Putamen (tissue), 1 donor: ENCODE measurements around the gene LDLRAD4.

Experiments
- DNase-seq: peaks from one replicate; pipeline ENCODE4 v3.0.0-alpha.2; 2016; ENCODE audit warnings: low spot score

The LDLRAD4 gene

GRCh38 chr18:13309031-13309747 lies 90.6 kb downstream of the LDLRAD4 start:
- DNase-seq: no peak

GRCh38 chr18:13309748-13310670 lies 91.4 kb downstream of the LDLRAD4 start:
- no peak for DNase-seq

- DNase-seq: no peak
Observed at GRCh38 chr18:13311193-13311592, 92.6 kb downstream of the LDLRAD4 start.

DNA sequence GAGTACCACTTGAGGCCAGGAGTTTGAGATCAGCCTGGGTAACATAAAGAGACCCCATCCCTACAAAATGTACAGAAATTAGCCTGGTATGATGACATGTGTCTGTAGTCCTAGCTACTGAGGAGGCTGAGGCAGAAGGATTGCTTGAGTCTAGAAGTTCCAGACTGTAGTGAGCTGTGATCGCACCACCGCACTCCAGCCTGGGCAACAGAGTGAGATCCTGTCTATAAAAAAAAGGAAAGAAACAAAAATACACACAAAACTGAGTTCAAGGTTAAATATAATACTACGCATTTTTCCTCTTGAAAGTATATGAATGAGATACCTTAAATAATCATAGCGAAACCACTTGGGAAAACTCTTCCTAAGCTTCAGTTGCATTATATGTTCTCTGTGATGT lies 94.0 kb downstream of the LDLRAD4 start:
- DNase-seq: no peak

DNA sequence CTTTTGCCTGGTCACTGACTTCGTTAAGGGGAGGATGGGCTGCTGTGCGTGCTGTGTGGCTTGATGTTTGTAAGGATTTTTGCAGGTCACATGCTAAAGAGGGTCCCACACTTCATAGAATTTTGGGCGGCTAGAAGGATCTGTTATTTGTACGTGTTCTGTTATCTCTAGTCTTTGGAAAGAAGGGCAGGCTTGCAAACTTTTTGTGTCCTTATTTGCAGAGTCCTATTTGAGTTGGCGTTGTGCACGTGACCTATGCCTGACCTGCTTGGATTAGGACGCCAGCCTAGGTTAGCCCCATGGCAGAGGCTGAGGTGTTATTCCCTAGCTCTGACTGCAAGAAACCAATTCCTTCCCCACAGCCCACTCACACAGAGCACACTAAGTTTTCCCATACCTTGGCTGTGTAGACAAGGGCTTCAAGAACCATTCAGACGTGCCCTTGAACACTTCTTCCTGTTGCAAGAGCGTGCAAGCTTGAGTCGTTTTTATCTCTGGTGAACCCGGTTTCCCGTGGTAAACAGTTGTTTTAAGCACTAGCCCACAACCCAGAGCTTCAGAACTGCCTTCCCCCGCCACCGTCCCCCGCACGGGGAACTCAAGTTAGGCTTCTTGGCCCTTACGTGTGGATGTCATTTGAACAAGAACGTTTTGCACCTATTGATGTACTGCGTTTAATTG lies 94.6 kb downstream of the LDLRAD4 start:
- no peak for DNase-seq

DNA sequence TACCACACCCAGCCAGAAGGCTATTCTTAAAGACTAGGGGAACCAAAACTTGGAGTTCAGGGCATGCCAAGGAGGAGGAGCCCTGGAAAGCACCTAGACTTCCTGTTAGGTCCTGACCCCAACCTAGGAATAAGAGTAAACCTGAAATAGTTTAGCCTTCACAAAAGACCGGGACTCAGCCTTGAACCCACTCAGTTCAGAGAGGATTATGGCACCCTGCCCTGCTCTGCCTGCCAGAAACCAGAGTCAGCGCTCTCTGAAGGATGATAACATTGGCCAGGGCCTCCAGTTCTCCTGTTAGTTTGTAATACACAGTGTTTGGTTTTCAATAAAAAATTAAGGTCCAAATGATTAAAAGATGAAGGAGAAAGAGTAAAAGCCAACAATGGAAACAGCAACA lies 96.4 kb downstream of the LDLRAD4 start:
- no peak for DNase-seq

DNA sequence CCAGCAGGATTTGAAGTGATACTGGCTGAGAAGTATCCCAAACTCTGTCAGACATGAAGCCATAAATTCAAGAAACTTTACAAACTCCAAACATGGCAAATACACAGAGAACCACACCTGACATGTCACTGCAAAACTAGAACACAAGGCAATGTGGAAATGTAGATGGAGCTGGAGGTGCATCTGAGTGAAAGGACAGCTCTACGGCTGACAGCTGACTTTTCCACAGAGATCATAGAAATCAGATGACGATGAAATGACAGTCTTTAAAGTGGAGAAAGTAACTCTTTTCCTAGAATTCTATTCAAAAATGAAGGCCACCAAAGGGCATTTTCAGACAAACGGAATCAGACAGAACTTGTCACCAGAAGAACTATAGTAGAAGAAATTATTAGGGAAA lies 97.5 kb downstream of the LDLRAD4 start:
- DNase-seq: no peak

GRCh38 chr18:13317801-13318200 lies 99.2 kb downstream of the LDLRAD4 start:
- no peak for DNase-seq

DNA sequence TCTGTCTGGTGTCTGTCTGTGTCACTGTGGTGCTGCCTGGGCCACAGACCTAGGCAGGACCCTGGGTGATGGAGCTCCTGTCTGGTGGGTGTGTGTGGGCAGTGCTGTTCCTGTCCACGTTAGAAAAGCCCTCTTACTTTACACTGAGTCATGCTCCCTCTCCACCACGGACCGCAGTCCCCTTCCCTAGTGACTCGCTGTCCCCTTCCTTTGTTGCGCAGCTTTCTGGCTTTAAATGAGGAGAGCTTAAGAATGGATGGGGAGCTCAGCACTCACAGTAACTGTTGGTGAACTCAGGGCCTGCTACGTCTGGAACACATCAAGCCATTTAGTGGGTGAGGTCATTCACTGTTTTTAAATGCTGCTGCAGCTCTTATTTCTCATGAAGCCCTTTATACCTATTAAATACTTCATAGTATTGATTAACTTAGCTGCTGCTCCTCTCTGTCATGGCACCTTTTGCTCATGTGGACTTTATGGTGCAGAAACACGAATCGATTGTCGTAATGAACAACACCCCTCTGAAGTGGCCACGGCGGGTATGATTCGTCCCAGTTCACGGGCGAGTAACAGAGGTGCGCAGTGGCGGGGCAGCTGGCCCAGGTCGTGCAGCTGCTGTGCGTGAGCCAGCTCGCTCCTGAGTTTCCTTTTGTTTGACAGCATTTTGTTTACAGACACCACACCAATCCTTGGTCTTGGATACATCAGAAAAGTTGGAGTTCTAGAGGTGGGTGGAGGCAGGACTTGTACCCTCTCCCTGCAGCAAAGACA lies 100.4 kb downstream of the LDLRAD4 start:
- no peak for DNase-seq

GRCh38 chr18:13319629-13320028 lies 101.1 kb downstream of the LDLRAD4 start:
- no peak for DNase-seq

DNA sequence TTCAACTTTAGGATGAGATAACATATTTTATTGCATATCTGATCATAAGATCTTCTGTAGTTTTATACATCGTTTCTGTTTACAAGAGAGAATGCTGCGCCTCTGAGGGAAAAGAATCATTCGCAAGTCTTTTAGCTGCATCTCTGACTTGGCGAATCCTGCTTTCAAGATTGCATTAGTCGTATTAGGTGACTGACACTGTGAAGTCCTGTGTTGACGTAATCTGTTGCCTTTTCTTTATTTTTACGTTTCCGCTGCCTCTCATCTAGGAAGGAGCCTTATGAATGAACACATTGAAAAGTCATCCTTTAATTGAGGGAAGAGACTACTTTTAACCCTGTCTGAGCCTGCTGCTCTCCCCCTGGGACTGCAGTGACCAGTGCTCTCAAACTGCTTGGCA lies 101.5 kb downstream of the LDLRAD4 start:
- no peak for DNase-seq

GRCh38 chr18:13320891-13321425 lies 102.4 kb downstream of the LDLRAD4 start:
- no peak for DNase-seq

DNA sequence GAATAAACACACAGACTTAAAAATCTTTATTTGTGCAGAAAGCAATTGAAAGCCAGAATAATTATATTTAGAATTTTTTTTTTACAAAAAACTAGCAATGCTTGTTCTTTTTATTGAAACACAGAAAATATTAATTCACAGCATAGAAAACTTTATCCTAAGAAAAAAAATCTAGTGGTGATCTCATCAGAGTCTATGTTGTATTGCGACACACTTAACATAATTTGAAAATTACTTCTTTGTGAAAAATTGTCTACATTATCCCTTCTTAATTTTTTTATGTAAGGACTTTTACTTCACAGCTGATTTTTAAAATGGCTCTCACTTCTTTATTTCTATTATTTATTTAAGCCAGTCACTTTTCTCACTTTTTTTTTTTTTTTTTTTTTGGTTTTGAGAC lies 103.4 kb downstream of the LDLRAD4 start:
- DNase-seq: no peak

GRCh38 chr18:13323186-13323585 lies 104.6 kb downstream of the LDLRAD4 start:
- no peak for DNase-seq

GRCh38 chr18:13324880-13325279 lies 106.3 kb downstream of the LDLRAD4 start:
- DNase-seq: no peak

DNA sequence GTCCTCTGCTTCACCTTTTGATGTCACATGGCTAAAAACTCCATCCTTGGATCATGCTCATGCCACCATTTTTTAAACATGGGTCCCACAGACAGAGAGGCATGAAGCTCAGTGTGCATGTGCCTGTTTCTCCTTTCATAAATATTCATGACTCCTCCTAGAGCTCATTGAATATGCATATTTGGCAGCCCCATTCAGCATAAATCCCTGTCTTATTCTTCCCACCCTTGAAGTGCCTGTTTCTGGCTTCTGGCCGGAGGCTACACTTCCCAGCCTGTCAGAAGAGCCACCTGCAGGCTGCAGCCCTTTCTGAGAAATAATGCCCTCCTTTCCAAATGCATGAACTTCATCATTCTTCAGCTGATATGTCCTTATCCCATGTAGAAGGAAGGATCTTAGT lies 109.7 kb downstream of the LDLRAD4 start:
- DNase-seq: no peak

DNA sequence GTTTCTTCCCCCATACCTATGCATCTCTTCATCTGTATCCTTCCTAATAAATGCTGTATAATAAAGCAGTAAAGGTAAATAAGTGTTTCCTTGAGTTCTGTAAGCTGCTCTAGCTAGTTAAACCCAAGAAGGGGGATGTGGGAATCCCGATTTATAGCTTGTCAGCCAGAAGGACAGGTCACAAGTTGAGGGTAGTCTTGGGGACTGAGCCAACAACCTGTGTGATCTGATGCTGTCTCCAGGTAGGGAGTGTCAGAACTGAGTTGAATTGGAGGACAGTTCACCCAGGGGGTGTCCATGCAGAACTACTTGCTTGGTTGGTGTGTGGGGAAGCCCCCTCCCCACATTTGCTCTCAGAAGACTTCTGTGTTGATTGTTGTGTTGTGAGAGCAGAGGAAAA lies 112.4 kb downstream of the LDLRAD4 start:
- DNase-seq: no peak

- no peak for DNase-seq
Observed at GRCh38 chr18:13331846-13332245, 113.3 kb downstream of the LDLRAD4 start.

DNA sequence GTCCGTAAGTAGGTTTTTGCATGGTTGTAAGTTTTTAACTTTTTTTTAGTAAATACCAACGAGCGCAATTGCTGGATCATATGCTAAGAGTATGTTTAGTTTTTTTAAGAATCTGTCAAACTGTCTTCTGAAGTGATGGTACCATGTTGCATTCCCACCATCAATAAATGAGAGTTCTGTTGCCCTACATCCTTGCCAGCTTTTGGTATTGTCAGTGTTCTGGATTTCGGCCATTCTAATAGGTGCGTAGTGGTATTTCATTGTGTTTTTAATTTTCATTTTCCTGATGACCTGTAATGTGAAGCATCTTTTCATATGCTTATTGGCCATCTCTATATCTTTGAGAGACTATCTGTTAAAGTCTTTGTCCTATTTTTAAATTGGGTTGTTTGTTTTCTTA lies 114.3 kb downstream of the LDLRAD4 start:
- DNase-seq: no peak

- no peak for DNase-seq
Observed at GRCh38 chr18:13335903-13336302, 117.3 kb downstream of the LDLRAD4 start.

- DNase-seq: no peak
Observed at GRCh38 chr18:13336841-13337240, 118.3 kb downstream of the LDLRAD4 start.

- DNase-seq: no peak
Observed at GRCh38 chr18:13337369-13337768, 118.8 kb downstream of the LDLRAD4 start.
